WI38 (cell line): Measurements from ENCODE around the gene SUMF2.
A peak's percentile ranks its signal among the peaks of the same experiment; 100 is the strongest.
"Not testable (repeated sequence)": the region's sequence is repeated elsewhere in the genome, so short reads cannot be mapped to it uniquely, and the experiment has no call there.

Experiments
- H3K4me3 ChIP-seq: 2 replicates; pipeline ENCODE4 v1.5.1; 2011; ENCODE audit warnings: low read depth, mild to moderate bottlenecking, control low read depth, low read length
- TF ChIP-seq, protein P1 (sequence below): IDR thresholded peaks from 2 replicates; pipeline ENCODE4 v1.5.1; 2012; ENCODE audit warnings: low read depth, mild to moderate bottlenecking, control low read depth, low read length

Gene SUMF2

DNA sequence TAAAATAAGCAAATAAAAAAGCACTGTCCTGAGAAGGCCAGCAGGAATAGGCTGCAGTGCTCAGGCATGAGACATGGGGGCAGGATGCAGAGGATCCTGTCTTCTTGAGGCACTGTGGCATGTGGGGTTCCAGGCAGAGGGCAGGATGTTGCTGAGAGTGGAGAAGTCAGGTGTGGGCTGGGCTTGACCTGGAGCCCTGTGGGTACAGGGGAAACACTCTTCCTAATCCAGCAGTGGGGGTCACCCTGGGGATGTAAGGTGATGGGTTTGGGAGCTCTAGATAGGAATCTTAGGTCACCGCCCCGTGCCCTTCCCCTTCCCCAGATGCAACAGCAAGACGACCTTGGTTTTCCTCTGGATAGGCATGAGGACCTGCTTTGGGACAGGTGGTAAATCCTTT lies 13.6 kb downstream of the SUMF2 start:
- no peak overlapping the region for H3K4me3 ChIP-seq
- TF ChIP-seq, protein P1, sequence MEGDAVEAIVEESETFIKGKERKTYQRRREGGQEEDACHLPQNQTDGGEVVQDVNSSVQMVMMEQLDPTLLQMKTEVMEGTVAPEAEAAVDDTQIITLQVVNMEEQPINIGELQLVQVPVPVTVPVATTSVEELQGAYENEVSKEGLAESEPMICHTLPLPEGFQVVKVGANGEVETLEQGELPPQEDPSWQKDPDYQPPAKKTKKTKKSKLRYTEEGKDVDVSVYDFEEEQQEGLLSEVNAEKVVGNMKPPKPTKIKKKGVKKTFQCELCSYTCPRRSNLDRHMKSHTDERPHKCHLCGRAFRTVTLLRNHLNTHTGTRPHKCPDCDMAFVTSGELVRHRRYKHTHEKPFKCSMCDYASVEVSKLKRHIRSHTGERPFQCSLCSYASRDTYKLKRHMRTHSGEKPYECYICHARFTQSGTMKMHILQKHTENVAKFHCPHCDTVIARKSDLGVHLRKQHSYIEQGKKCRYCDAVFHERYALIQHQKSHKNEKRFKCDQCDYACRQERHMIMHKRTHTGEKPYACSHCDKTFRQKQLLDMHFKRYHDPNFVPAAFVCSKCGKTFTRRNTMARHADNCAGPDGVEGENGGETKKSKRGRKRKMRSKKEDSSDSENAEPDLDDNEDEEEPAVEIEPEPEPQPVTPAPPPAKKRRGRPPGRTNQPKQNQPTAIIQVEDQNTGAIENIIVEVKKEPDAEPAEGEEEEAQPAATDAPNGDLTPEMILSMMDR, result no peak

DNA sequence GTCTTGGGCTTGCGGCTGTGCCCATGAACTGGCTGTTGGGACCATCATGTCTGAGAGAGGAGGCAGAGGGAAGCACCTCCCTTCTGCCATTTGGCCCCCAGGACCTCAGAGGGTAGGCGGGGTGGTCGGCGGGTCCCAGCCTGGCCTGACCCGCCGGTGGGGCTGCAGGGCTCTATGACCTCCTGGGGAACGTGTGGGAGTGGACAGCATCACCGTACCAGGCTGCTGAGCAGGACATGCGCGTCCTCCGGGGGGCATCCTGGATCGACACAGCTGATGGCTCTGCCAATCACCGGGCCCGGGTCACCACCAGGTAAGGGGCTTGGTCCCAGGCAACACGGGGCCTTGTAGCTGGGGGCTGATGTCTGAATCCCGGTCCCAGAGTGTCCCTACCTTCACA lies 14.1 kb downstream of the SUMF2 start:
- no peak overlapping the region for H3K4me3 ChIP-seq
- TF ChIP-seq, protein P1, result no peak

DNA sequence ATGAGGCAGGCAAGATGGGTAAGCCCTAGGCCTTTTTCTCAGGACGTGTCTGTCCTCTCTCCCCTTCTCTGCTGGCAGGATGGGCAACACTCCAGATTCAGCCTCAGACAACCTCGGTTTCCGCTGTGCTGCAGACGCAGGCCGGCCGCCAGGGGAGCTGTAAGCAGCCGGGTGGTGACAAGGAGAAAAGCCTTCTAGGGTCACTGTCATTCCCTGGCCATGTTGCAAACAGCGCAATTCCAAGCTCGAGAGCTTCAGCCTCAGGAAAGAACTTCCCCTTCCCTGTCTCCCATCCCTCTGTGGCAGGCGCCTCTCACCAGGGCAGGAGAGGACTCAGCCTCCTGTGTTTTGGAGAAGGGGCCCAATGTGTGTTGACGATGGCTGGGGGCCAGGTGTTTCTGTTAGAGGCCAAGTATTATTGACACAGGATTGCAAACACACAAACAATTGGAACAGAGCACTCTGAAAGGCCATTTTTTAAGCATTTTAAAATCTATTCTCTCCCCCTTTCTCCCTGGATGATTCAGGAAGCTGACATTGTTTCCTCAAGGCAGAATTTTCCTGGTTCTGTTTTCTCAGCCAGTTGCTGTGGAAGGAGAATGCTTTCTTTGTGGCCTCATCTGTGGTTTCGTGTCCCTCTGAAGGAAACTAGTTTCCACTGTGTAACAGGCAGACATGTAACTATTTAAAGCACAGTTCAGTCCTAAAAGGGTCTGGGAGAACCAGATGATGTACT lies 15.5 kb downstream of the SUMF2 start:
- H3K4me3 ChIP-seq, result no peak overlapping the region
- TF ChIP-seq, protein P1, result peak; percentile 61

DNA sequence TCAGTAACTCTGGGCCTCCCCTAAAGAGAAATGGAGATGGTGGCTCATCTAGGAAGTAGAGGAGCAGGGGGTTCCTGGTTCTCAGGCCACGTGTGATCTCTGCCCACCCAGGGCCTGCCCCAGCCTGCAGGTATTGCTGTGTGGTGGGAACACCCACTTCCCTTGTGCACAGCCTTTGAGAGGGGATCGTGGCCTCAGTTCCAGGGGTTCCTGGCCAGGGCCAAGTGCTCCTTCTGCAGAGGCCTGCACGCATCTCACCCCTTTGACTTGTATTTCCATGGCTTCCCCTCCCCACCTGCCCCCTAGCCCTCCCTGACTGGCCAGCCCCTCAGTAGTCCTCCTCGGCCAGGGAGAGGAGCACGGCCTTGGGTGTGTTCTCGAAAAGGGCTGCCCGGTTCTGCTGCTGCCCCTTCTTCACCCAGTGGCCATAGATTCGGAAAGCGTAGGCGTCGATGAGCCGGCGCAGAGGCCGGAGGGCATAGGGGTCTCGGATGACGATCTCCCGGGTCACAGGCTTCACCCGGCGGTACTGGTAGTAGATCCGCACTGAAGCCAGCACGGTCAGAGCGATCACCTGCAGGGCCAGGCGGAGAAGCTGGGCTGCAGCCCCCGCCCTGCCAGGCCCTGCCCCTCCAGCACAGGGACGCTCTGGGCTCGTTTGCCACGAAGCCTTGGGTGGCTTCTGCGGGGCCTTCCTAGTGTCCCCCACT lies 16.8 kb downstream of the SUMF2 start:
- H3K4me3 ChIP-seq, result not testable (repeated sequence)

DNA sequence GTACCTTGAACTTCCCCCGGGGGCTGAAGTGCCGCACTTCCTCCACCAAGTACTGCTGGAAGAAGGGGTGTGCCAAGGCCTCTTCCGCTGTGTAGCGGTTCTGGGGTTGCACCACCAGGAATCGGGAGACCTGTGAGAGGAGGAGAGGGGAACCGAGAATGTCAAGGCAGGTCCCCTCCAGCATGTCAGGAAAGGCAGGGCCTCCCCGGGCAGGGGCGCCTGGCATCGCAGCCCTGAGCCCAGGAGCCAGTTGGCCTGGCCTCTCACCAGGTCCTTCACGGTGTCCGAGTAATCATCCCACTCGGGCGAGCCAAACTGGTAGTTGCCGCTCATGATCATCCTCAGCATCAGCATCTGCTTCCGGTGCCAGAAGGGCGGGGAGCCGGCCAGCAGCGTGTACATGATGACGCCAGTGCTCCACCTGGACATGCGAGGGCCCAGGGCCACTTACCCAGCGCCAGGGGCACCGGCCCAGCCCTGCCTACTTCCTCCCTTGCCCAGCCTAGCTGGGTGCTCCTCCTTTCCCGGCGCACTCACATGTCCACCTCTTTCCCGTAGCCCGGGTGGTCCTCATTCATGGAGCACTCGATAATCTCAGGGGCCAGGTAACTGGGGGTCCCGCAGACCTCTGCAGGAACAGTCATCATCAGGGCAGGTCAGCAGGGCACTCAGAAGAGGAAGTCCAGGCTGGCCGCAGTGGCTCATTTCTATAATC lies 17.7 kb downstream of the SUMF2 start:
- TF ChIP-seq, protein P1, result no peak
- H3K4me3 ChIP-seq, result no peak overlapping the region

DNA sequence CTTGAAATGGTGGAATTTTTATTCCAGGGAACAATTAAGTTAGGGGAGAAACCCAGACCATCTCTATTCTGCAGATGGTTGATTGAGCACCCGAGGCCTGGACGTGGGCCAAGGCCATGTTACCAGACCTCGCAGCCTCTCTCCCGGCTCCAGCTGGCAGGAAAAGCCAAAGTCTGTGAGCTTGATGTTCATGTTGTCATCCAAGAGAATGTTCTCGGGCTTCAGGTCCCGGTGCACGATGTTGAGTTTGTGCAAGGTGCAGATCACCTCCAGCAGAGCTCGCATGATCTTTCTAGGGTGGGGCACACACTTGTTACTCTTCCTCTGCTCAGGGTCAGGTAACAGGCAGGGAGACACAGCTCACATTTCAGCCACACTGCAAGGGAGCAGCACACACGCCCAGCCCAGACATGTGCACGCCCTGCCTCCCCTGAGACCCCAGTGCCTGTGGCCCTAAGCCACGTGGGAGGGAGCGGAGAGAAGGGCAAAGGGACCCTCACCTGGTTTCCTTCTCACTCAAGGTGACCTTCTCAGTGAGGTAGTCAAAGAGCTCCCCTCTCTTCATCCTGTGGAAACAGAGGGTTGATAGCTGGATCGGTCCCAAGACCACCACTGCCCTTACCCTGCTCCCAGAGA lies 19.2 kb downstream of the SUMF2 start:
- no peak overlapping the region for H3K4me3 ChIP-seq
- TF ChIP-seq, protein P1, result no peak

DNA sequence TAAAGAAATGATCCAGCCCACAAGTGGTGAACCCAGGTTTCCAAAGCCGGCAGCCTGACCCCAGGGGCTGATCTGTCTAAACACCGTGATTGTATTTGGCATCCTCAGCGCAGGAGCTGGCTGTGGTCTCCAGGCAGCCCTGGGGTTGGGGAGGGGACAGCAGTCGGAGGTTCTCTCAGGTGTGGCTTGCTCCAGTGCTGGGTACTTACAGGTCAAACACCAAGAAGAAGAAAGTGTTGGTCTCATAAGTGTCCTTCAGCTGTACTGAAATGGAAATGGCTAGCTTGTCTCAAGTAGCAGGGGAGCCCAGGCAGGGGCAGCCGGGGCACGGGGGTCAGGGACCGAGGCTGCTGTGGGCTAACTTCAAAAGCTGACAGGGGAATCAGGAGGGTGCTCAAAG lies 22.7 kb downstream of the SUMF2 start:
- H3K4me3 ChIP-seq, result no peak overlapping the region

More for the DNA sequence above, 22.7 kb downstream of the SUMF2 start:
- TF ChIP-seq, protein P1, result no peak
